Measurements from ENCODE around the gene CES3. TPM values are rescaled to one million over a fixed set of nuclear protein-coding genes. Genes with fewer than 3 reads are reported as not detected.
"Not testable (repeated sequence)": the region's sequence is repeated elsewhere in the genome, so short reads cannot be mapped to it uniquely, and the experiment has no call there.

Gene CES3
- total RNA-seq, 4 donors from 2014 or later, result 0.13 to 1.3 (median 0.22) TPM; not detected in 1

- intact Hi-C loops (cut with DNase I), result no loop called here
- peaks cover 49 to 50% of the 10 kb centered on the region in 2 donors for H3K36me3 ChIP-seq
- TF ChIP-seq POLR2A (IDR thresholded peaks at IDR 0.05), result no peak
- no peaks in the 10 kb centered on the region for H3K27me3 ChIP-seq
- no peak for DNase-seq
- no peaks in the 10 kb centered on the region for H3K9me3 ChIP-seq
- peaks cover 12 to 15% of the 10 kb centered on the region in 2 donors for H3K4me1 ChIP-seq
- no peak overlapping the region for H3K4me3 ChIP-seq (replicated peaks in 1 of 3)
- no peak overlapping the region for H3K27ac ChIP-seq
Observed at GRCh38 chr16:66939366-66939765, 21.7 kb upstream of the CES3 start.

DNA sequence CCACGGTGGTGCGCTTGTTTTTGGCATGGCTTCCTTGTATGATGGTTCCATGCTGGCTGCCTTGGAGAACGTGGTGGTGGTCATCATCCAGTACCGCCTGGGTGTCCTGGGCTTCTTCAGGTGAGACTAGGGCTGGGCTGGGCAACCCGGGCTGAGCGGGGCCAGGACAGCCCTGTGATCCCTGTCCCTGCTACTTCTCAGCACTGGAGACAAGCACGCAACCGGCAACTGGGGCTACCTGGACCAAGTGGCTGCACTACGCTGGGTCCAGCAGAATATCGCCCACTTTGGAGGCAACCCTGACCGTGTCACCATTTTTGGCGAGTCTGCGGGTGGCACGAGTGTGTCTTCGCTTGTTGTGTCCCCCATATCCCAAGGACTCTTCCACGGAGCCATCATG is 20.8 kb upstream of the CES3 start:
- DNase-seq, result no peak
- whole genome bisulfite sequencing, 2 donors, result 92 to 100% methylated on average over 10 to 11 of the region's 16 CpGs
- intact Hi-C loops (cut with DNase I), result no loop called here

GRCh38 chr16:66942981-66943380 is 18.1 kb upstream of the CES3 start:
- no peaks in the 10 kb centered on the region for H3K9me3 ChIP-seq
- peaks cover 49 to 50% of the 10 kb centered on the region in 2 donors for H3K36me3 ChIP-seq
- no peak for DNase-seq
- 97 to 99% methylated on average over 5 of the region's 5 CpGs for WGBS, 2 donors
- H3K4me1 ChIP-seq, result peaks cover 0 to 4% of the 10 kb centered on the region in 2 donors
- no peak overlapping the region for H3K4me3 ChIP-seq (replicated peaks in 1 of 3)
- no peaks in the 10 kb centered on the region for H3K27me3 ChIP-seq
- H3K27ac ChIP-seq, result no peak overlapping the region
- intact Hi-C loops (cut with DNase I), result no loop called here
- TF ChIP-seq POLR2A (IDR thresholded peaks at IDR 0.05), result no peak
- TF ChIP-seq CTCF (IDR thresholded peaks at IDR 0.05), result no peak

More for the DNA sequence above, 20.8 kb upstream of the CES3 start:
- Histone ChIP-seq H3K4me1 (peaks cover 11 to 15% of the 10 kb centered on the region in 2 donors), H3K27me3 (no peaks in the 10 kb centered on the region), H3K9me3 (no peaks in the 10 kb centered on the region), H3K27ac (no peak overlapping the region), H3K4me3 (replicated peaks in 1 of 3) (no peak overlapping the region), H3K36me3 (peaks cover 49 to 50% of the 10 kb centered on the region in 2 donors)
- TF ChIP-seq CTCF (IDR thresholded peaks at IDR 0.05) (no peak), POLR2A (IDR thresholded peaks at IDR 0.05) (no peak)

GRCh38 chr16:66943426-66944053 is 17.5 kb upstream of the CES3 start:
- intact Hi-C loops (cut with DNase I), result no loop called here
- 92 to 95% methylated on average over 6 to 11 of the region's 15 CpGs for WGBS, 2 donors
- no peak for DNase-seq

GRCh38 chr16:66944054-66944441 is 17.0 kb upstream of the CES3 start:
- no peak overlapping the region for H3K27ac ChIP-seq
- no peaks in the 10 kb centered on the region for H3K9me3 ChIP-seq
- no peak for DNase-seq
- H3K36me3 ChIP-seq, result peaks cover 41 to 47% of the 10 kb centered on the region in 2 donors
- TF ChIP-seq CTCF (IDR thresholded peaks at IDR 0.05) (no peak), POLR2A (IDR thresholded peaks at IDR 0.05) (no peak)
- H3K4me1 ChIP-seq, result peaks cover 9 to 11% of the 10 kb centered on the region in 2 donors
- H3K4me3 ChIP-seq (replicated peaks in 1 of 3), result no peak overlapping the region
- intact Hi-C loops (cut with DNase I), result no loop called here
- no peaks in the 10 kb centered on the region for H3K27me3 ChIP-seq
- 90 to 95% methylated on average over 5 of the region's 5 CpGs for WGBS, 2 donors

More at GRCh38 chr16:66943426-66944053, 17.5 kb upstream of the CES3 start:
- Histone ChIP-seq H3K4me3 (replicated peaks in 1 of 3) (no peak overlapping the region), H3K27me3 (no peaks in the 10 kb centered on the region), H3K36me3 (peaks cover 46 to 49% of the 10 kb centered on the region in 2 donors), H3K4me1 (peaks cover 4 to 7% of the 10 kb centered on the region in 2 donors), H3K27ac (no peak overlapping the region), H3K9me3 (no peaks in the 10 kb centered on the region)
- no peak for TF ChIP-seq CTCF (IDR thresholded peaks at IDR 0.05)
- TF ChIP-seq POLR2A (IDR thresholded peaks at IDR 0.05), result no peak

DNA sequence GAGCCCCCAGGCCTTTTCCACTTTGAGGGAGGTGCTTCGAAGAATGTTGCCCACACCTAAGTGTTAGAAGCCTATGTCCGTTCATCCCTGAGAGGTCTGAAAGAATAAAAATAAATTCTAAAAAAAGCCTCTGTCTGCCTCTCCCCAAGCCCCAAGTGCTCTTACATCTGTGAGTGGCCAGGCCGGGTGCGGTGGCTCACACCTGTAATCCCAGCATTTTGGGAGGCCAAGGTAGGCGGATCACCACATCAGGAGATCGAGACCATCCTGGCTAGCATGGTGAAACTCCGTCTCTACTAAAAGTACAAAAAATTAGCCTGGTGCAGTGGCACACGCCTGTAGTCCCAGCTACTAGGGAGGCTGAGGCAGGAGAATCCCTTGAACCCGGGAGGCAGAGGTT is 16.1 kb upstream of the CES3 start:
- DNase-seq; H3K27ac ChIP-seq; H3K4me3 ChIP-seq (replicated peaks in 1 of 3); intact Hi-C loops (cut with DNase I); H3K27me3 ChIP-seq; H3K9me3 ChIP-seq: not testable (repeated sequence)
- H3K36me3 ChIP-seq, result peaks cover 34 to 38% of the 10 kb centered on the region in 2 donors
- peaks cover 10 to 11% of the 10 kb centered on the region in 2 donors for H3K4me1 ChIP-seq
- WGBS, 2 donors, result 91 to 93% methylated on average over 9 of the region's 9 CpGs

Data from thyroid gland (tissue), 4 donors.